ENCODE results near the gene SP7. TPM values are rescaled to one million over a fixed set of nuclear protein-coding genes. Genes with fewer than 3 reads are reported as not detected.

SP7 gene
- total RNA-seq, 1 experiment from 2014 or later, result not detected

- H3K4me1 ChIP-seq, result no peaks in the 10 kb centered on the region
- no peaks in the 10 kb centered on the region for H3K9me3 ChIP-seq
- intact Hi-C loops (cut with micrococcal nuclease; ENCODE audit: unreplicated experiment), result no loop called here
- Mint-ChIP-seq H3K4me1 (ENCODE audit: low read depth, unreplicated experiment) (no peaks in the 10 kb centered on the region), H3K27ac (ENCODE audit: unreplicated experiment) (no peak overlapping the region), H3K9me3 (ENCODE audit: unreplicated experiment) (no peaks in the 10 kb centered on the region), H3K4me3 (ENCODE audit: unreplicated experiment) (no peak overlapping the region), H3K36me3 (ENCODE audit: insufficient read depth, unreplicated experiment) (no peaks in the 10 kb centered on the region), H3K27me3 (ENCODE audit: insufficient read depth, unreplicated experiment) (no peaks in the 10 kb centered on the region)
- no peak overlapping the region for H3K4me3 ChIP-seq (ENCODE audit: low read depth, low read length)
- DNase-seq, result no peak
- no peaks in the 10 kb centered on the region for H3K27me3 ChIP-seq (replicated peaks; ENCODE audit: control insufficient read depth, insufficient read depth, low read length)
- ChIA-PET CTCF (interaction anchor here (0.6 kb wide), 1 partner anchor 36 kb away, joined by 5 read pairs; no protein-coding TSS in a partner anchor), POLR2A (interaction anchor here (0.6 kb wide), 1 partner anchor 36 kb away, joined by 12 read pairs; no protein-coding TSS in a partner anchor)
- no peaks in the 10 kb centered on the region for H3K36me3 ChIP-seq (ENCODE audit: control insufficient read depth, insufficient read depth, low read length)
- no peak for TF ChIP-seq CTCF (IDR thresholded peaks at IDR 0.05; ENCODE audit: insufficient read depth in 1 of 2, low read depth in 1 of 2, low read length in 1 of 2, severe bottlenecking in 1 of 2, unreplicated experiment in 1 of 2)
- no TSS peak for BruUV-seq (replicated peaks)
These were observed 22.8 kb upstream of the SP7 start for GRCh38 chr12:53358836-53359419.

GRCh38 chr12:53355121-53355520 lies 19.0 kb upstream of the SP7 start:
- Mint-ChIP-seq H3K36me3 (ENCODE audit: insufficient read depth, unreplicated experiment) (peaks cover 5% of the 10 kb centered on the region), H3K4me3 (ENCODE audit: unreplicated experiment) (no peak overlapping the region), H3K4me1 (ENCODE audit: low read depth, unreplicated experiment) (peaks cover 10% of the 10 kb centered on the region), H3K9me3 (ENCODE audit: unreplicated experiment) (no peaks in the 10 kb centered on the region), H3K27me3 (ENCODE audit: insufficient read depth, unreplicated experiment) (no peaks in the 10 kb centered on the region), H3K27ac (ENCODE audit: unreplicated experiment) (no peak overlapping the region)
- no TSS peak for BruUV-seq (replicated peaks)
- TF ChIP-seq CTCF (IDR thresholded peaks at IDR 0.05; ENCODE audit: insufficient read depth in 1 of 2, low read depth in 1 of 2, low read length in 1 of 2, severe bottlenecking in 1 of 2, unreplicated experiment in 1 of 2), result no peak
- H3K9me3 ChIP-seq, result no peaks in the 10 kb centered on the region
- H3K36me3 ChIP-seq (ENCODE audit: control insufficient read depth, insufficient read depth, low read length), result no peaks in the 10 kb centered on the region
- intact Hi-C loops (cut with micrococcal nuclease; ENCODE audit: unreplicated experiment), result no loop called here
- H3K4me1 ChIP-seq, result peaks cover 5% of the 10 kb centered on the region
- ChIA-PET CTCF (interaction anchor here (0.6 kb wide), 1 partner anchor 475 kb away, joined by 6 read pairs; no protein-coding TSS in a partner anchor), POLR2A (interaction anchor here (1.1 kb wide), 1 partner anchor 25 kb away, joined by 7 read pairs; the partner anchor contains the start of gene SP1)
- H3K4me3 ChIP-seq (ENCODE audit: low read depth, low read length), result no peak overlapping the region
- no peak for DNase-seq
- H3K27me3 ChIP-seq (replicated peaks; ENCODE audit: control insufficient read depth, insufficient read depth, low read length), result no peaks in the 10 kb centered on the region

- Mint-ChIP-seq H3K9me3 (ENCODE audit: unreplicated experiment) (no peaks in the 10 kb centered on the region), H3K36me3 (ENCODE audit: insufficient read depth, unreplicated experiment) (peaks cover 5% of the 10 kb centered on the region), H3K4me1 (ENCODE audit: low read depth, unreplicated experiment) (peaks cover 10% of the 10 kb centered on the region), H3K27me3 (ENCODE audit: insufficient read depth, unreplicated experiment) (no peaks in the 10 kb centered on the region), H3K27ac (ENCODE audit: unreplicated experiment) (no peak overlapping the region), H3K4me3 (ENCODE audit: unreplicated experiment) (no peak overlapping the region)
- no peaks in the 10 kb centered on the region for H3K36me3 ChIP-seq (ENCODE audit: control insufficient read depth, insufficient read depth, low read length)
- intact Hi-C loops (cut with micrococcal nuclease; ENCODE audit: unreplicated experiment), result loop anchor here (2.0 kb wide), 1 partner anchor 28 kb away; no protein-coding TSS in a partner anchor
- no peak for TF ChIP-seq CTCF (IDR thresholded peaks at IDR 0.05; ENCODE audit: insufficient read depth in 1 of 2, low read depth in 1 of 2, low read length in 1 of 2, severe bottlenecking in 1 of 2, unreplicated experiment in 1 of 2)
- DNase-seq, result no peak
- H3K4me1 ChIP-seq, result peaks cover 5% of the 10 kb centered on the region
- H3K4me3 ChIP-seq (ENCODE audit: low read depth, low read length), result no peak overlapping the region
- H3K27me3 ChIP-seq (replicated peaks; ENCODE audit: control insufficient read depth, insufficient read depth, low read length), result no peaks in the 10 kb centered on the region
- no peaks in the 10 kb centered on the region for H3K9me3 ChIP-seq
- CTCF ChIA-PET, result interaction anchor here (0.5 to 3.2 kb wide), 5 partner anchors 32 to 155 kb away, joined by 3 to 94 read pairs (median 9); partner anchors contain the start of genes AAAS, AMHR2 and ESPL1
- BruUV-seq (replicated peaks), result no TSS peak
- POLR2A ChIA-PET, result interaction anchor here (1.3 to 1.6 kb wide), 2 partner anchors 26 to 68 kb away, joined by 6 to 11 read pairs; no protein-coding TSS in a partner anchor
These were observed 17.1 kb upstream of the SP7 start for GRCh38 chr12:53353257-53353655.

Data from Caco-2 (cell line).